Mononuclear cell (primary cell): ENCODE results near the gene TBC1D22B. TPM values are rescaled to one million over a fixed set of nuclear protein-coding genes. Genes with fewer than 3 reads are reported as not detected.

ENCODE experiments used
- H3K27me3 ChIP-seq: 2 replicates; pipeline ENCODE4 v1.6.0; 2011; ENCODE audit warnings: low read length, control low read depth; ENCODE audit not compliant: insufficient read depth
- H3K4me1 ChIP-seq: 2 replicates; pipeline ENCODE4 v1.5.1; 2011; ENCODE audit warnings: mild to moderate bottlenecking, low read length, control low read depth; ENCODE audit not compliant: insufficient read depth
- H3K4me3 ChIP-seq: 2 replicates; pipeline ENCODE4 v1.5.1; 2011; ENCODE audit warnings: mild to moderate bottlenecking, low read length, moderate library complexity
- H3K9me3 ChIP-seq: 2 replicates; pipeline ENCODE4 v1.5.1; 2011; ENCODE audit warnings: low read depth, mild to moderate bottlenecking, control low read depth, low read length
- total RNA-seq: library from RNA; depleted of rRNA; stranded (reverse); fragments of >200 nt; gene quantifications from one replicate; pipeline ENCODE4 v1.2.3, GENCODE V29; 2012

TBC1D22B gene
- total RNA-seq, 1 donor = 5.9 TPM

- H3K27me3 ChIP-seq = no peaks in the 10 kb centered on the region
- no peaks in the 10 kb centered on the region for H3K4me1 ChIP-seq
- no peak overlapping the region for H3K4me3 ChIP-seq
- H3K9me3 ChIP-seq = no peaks in the 10 kb centered on the region
Observed at GRCh38 chr6:37251211-37251780, 6.3 kb upstream of the TBC1D22B start.

GRCh38 chr6:37253486-37254007, 4.0 kb upstream of the TBC1D22B start:
- Histone ChIP-seq H3K4me3 (no peak overlapping the region), H3K9me3 (no peaks in the 10 kb centered on the region), H3K4me1 (peaks cover 13% of the 10 kb centered on the region), H3K27me3 (no peaks in the 10 kb centered on the region)

GRCh38 chr6:37254881-37255280, 2.7 kb upstream of the TBC1D22B start:
- peaks cover 25% of the 10 kb centered on the region for H3K4me1 ChIP-seq
- H3K4me3 ChIP-seq = no peak overlapping the region
- no peaks in the 10 kb centered on the region for H3K27me3 ChIP-seq
- H3K9me3 ChIP-seq = no peaks in the 10 kb centered on the region

- Histone ChIP-seq H3K27me3 (no peaks in the 10 kb centered on the region), H3K4me1 (peaks cover 25% of the 10 kb centered on the region), H3K9me3 (no peaks in the 10 kb centered on the region), H3K4me3 (peak overlapping the region; percentile 83)
Observed at GRCh38 chr6:37256692-37257319, 766 bp upstream of the TBC1D22B start.

GRCh38 chr6:37257320-37257633, 295 bp upstream of the TBC1D22B start:
- H3K27me3 ChIP-seq = no peaks in the 10 kb centered on the region
- H3K9me3 ChIP-seq = no peaks in the 10 kb centered on the region
- peaks cover 25% of the 10 kb centered on the region for H3K4me1 ChIP-seq
- peak overlapping the region; percentile 83 for H3K4me3 ChIP-seq

GRCh38 chr6:37258405-37259105, 983 bp downstream of the TBC1D22B start:
- Histone ChIP-seq H3K9me3 (no peaks in the 10 kb centered on the region), H3K27me3 (no peaks in the 10 kb centered on the region), H3K4me1 (peaks cover 25% of the 10 kb centered on the region), H3K4me3 (peak overlapping the region; percentile 83)

- no peaks in the 10 kb centered on the region for H3K9me3 ChIP-seq
- no peaks in the 10 kb centered on the region for H3K27me3 ChIP-seq
- no peak overlapping the region for H3K4me3 ChIP-seq
Observed at GRCh38 chr6:37259191-37259590, 1.6 kb downstream of the TBC1D22B start.

GRCh38 chr6:37260040-37260439, 2.5 kb downstream of the TBC1D22B start:
- no peaks in the 10 kb centered on the region for H3K9me3 ChIP-seq
- no peaks in the 10 kb centered on the region for H3K27me3 ChIP-seq
- H3K4me3 ChIP-seq = no peak overlapping the region
- H3K4me1 ChIP-seq = peaks cover 26% of the 10 kb centered on the region

More at GRCh38 chr6:37259191-37259590, 1.6 kb downstream of the TBC1D22B start:
- peaks cover 25% of the 10 kb centered on the region for H3K4me1 ChIP-seq

- H3K4me1 ChIP-seq = peaks cover 29% of the 10 kb centered on the region
- H3K27me3 ChIP-seq = no peaks in the 10 kb centered on the region
- H3K9me3 ChIP-seq = no peaks in the 10 kb centered on the region
- H3K4me3 ChIP-seq = no peak overlapping the region
Observed at GRCh38 chr6:37260444-37260843, 2.9 kb downstream of the TBC1D22B start.

- Histone ChIP-seq H3K27me3 (no peaks in the 10 kb centered on the region), H3K4me1 (peaks cover 29% of the 10 kb centered on the region), H3K9me3 (no peaks in the 10 kb centered on the region), H3K4me3 (no peak overlapping the region)
Observed at GRCh38 chr6:37261198-37261597, 3.6 kb downstream of the TBC1D22B start.

- Histone ChIP-seq H3K9me3 (no peaks in the 10 kb centered on the region), H3K4me3 (no peak overlapping the region), H3K4me1 (peaks cover 22% of the 10 kb centered on the region), H3K27me3 (no peaks in the 10 kb centered on the region)
Observed at GRCh38 chr6:37262446-37263026, 5.0 kb downstream of the TBC1D22B start.

- peaks cover 4% of the 10 kb centered on the region for H3K4me1 ChIP-seq
- H3K27me3 ChIP-seq = no peaks in the 10 kb centered on the region
- H3K4me3 ChIP-seq = no peak overlapping the region
- no peaks in the 10 kb centered on the region for H3K9me3 ChIP-seq
Observed at GRCh38 chr6:37265001-37265400, 7.4 kb downstream of the TBC1D22B start.

- Histone ChIP-seq H3K27me3 (no peaks in the 10 kb centered on the region), H3K9me3 (no peaks in the 10 kb centered on the region), H3K4me1 (peaks cover 4% of the 10 kb centered on the region), H3K4me3 (no peak overlapping the region)
Observed at GRCh38 chr6:37265860-37266259, 8.3 kb downstream of the TBC1D22B start.

- H3K27me3 ChIP-seq = no peaks in the 10 kb centered on the region
- H3K4me3 ChIP-seq = no peak overlapping the region
- H3K9me3 ChIP-seq = no peaks in the 10 kb centered on the region
- H3K4me1 ChIP-seq = peaks cover 4% of the 10 kb centered on the region
Observed at GRCh38 chr6:37269105-37269504, 11.5 kb downstream of the TBC1D22B start.

GRCh38 chr6:37272834-37273566, 15.4 kb downstream of the TBC1D22B start:
- H3K4me1 ChIP-seq = peaks cover 24% of the 10 kb centered on the region
- no peaks in the 10 kb centered on the region for H3K27me3 ChIP-seq
- no peaks in the 10 kb centered on the region for H3K9me3 ChIP-seq
- H3K4me3 ChIP-seq = no peak overlapping the region
